K562 (cell line): ENCODE measurements around the gene ADCY9. TPM values are rescaled to one million over a fixed set of nuclear protein-coding genes. Genes with fewer than 3 reads are reported as not detected.

Experiments used
- CBX5 ChIP-seq: IDR thresholded peaks from 2 replicates; pipeline ENCODE4 v1.6.1; 2014; ENCODE audit warnings: low read depth, borderline replicate concordance
- NR4A1 ChIP-seq, 2 experiments: fragments of 250-450 bp in 1 of 2; fragments of 450-650 bp in 1 of 2; sonication (Bioruptor Pico) in 1 of 2; IDR thresholded peaks; 2 replicates each; pipeline versions ENCODE4 v1.4.0 to v1.6.1; 2016 to 2020; ENCODE audit warnings: mild to moderate bottlenecking in 2 of 2, missing compliant biosample characterization in 1 of 2, missing genetic modification characterization in 1 of 2, moderate library complexity in 1 of 2
- SRSF7 ChIP-seq: fragments of 200-400 bp; formaldehyde crosslinking; optimal IDR thresholded peaks from 2 replicates; pipeline ENCODE3; 2017; ENCODE audit warnings: mild to moderate bottlenecking, low read depth, low read length
- ZNF778 ChIP-seq: fragments of 450-650 bp; formaldehyde crosslinking; IDR thresholded peaks from 2 replicates; pipeline ENCODE4 v1.4.0; 2020; ENCODE audit warnings: mild to moderate bottlenecking, moderate library complexity
- polyA plus RNA-seq, 8 experiments: library from polyadenylated mRNA; depleted of rRNA in 4 of 8; stranded (reverse) in 5 of 8; unstranded in 3 of 8; fragments of >200 nt; fragmentation: Nextera tagmentation in 2 of 8; fragmentation: Illumina TruSeq in 1 of 8; extraction: Ambion mirVana in 2 of 8; extraction: Trizol in 1 of 8; gene quantifications; 2 replicates each; pipeline versions ENCODE4 v1.2.1 to v1.2.3, GENCODE V29; 2011 to 2014; ENCODE audit warnings: inconsistent platforms in 1 of 8, missing spikeins in 1 of 8
- total RNA-seq, 7 experiments: library from RNA; depleted of rRNA in 6 of 7; stranded (reverse); fragments of >200 nt in 6 of 7; fragmentation: Illumina TruSeq in 2 of 7; extraction: Trizol in 2 of 7; gene quantifications; 2 replicates each; pipeline versions ENCODE4 v1.2.1 to v1.2.3, GENCODE V29; 2011 to 2021; ENCODE audit warnings: low replicate concordance in 1 of 7
- TF ChIP-seq, protein P1 (sequence below): fragments of 450-650 bp; IDR thresholded peaks from 2 replicates; pipeline ENCODE4 v1.7.1; 2018; ENCODE audit warnings: mild to moderate bottlenecking, low read depth; ENCODE audit not compliant: partially characterized antibody
- TF ChIP-seq, protein P2 (sequence below): fragments of 250-450 bp; sonication (Bioruptor Pico); IDR thresholded peaks from 2 replicates; pipeline ENCODE4 v1.4.0; 2020; ENCODE audit warnings: mild to moderate bottlenecking, moderate library complexity

ADCY9 gene
- total and polyA plus RNA-seq, 9 of the 15 experiments (the other 6 are each of a cell fraction or from before 2014, with no cell fraction given): 0.03 to 0.29 (median 0.17) TPM

DNA sequence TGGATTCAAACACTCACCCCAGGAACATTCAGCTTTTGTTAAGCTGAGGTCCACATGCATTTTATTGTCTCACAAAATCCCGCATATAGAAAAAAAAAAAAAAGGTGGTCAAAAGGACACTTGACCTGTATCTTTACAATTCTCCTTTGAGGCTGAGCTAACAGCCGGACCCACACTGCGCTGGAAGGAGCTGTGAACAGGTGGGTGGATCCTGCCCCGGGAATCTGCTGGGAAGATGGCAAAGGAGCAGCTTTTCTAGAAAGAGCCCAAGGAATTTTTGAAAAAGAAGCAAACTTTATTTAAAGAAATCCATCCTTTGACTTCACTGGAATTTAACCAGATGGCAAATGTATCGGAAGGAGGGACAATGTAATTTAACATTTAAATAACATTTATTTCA is 108.1 kb downstream of the ADCY9 start (continued):
- TF ChIP-seq, protein P1, sequence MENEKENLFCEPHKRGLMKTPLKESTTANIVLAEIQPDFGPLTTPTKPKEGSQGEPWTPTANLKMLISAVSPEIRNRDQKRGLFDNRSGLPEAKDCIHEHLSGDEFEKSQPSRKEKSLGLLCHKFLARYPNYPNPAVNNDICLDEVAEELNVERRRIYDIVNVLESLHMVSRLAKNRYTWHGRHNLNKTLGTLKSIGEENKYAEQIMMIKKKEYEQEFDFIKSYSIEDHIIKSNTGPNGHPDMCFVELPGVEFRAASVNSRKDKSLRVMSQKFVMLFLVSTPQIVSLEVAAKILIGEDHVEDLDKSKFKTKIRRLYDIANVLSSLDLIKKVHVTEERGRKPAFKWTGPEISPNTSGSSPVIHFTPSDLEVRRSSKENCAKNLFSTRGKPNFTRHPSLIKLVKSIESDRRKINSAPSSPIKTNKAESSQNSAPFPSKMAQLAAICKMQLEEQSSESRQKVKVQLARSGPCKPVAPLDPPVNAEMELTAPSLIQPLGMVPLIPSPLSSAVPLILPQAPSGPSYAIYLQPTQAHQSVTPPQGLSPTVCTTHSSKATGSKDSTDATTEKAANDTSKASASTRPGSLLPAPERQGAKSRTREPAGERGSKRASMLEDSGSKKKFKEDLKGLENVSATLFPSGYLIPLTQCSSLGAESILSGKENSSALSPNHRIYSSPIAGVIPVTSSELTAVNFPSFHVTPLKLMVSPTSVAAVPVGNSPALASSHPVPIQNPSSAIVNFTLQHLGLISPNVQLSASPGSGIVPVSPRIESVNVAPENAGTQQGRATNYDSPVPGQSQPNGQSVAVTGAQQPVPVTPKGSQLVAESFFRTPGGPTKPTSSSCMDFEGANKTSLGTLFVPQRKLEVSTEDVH: no peak
- TF ChIP-seq, protein P2, sequence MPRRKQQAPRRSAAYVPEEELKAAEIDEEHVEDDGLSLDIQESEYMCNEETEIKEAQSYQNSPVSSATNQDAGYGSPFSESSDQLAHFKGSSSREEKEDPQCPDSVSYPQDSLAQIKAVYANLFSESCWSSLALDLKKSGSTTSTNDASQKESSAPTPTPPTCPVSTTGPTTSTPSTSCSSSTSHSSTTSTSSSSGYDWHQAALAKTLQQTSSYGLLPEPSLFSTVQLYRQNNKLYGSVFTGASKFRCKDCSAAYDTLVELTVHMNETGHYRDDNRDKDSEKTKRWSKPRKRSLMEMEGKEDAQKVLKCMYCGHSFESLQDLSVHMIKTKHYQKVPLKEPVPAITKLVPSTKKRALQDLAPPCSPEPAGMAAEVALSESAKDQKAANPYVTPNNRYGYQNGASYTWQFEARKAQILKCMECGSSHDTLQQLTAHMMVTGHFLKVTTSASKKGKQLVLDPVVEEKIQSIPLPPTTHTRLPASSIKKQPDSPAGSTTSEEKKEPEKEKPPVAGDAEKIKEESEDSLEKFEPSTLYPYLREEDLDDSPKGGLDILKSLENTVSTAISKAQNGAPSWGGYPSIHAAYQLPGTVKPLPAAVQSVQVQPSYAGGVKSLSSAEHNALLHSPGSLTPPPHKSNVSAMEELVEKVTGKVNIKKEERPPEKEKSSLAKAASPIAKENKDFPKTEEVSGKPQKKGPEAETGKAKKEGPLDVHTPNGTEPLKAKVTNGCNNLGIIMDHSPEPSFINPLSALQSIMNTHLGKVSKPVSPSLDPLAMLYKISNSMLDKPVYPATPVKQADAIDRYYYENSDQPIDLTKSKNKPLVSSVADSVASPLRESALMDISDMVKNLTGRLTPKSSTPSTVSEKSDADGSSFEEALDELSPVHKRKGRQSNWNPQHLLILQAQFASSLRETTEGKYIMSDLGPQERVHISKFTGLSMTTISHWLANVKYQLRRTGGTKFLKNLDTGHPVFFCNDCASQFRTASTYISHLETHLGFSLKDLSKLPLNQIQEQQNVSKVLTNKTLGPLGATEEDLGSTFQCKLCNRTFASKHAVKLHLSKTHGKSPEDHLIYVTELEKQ (CRISPR knock-in tag): no peak
- TF ChIP-seq NR4A1 (CRISPR knock-in tag; IDR thresholded peaks at IDR 0.05) (no peak), NR4A1 (tag; IDR thresholded peaks at IDR 0.05) (no peak), SRSF7 (no peak), CBX5 (no peak), ZNF778 (CRISPR knock-in tag) (no peak)
